ENCODE measurements around the gene MRFAP1.
A peak's percentile ranks its signal among the peaks of the same experiment; 100 is the strongest.
"Not testable (repeated sequence)": the region's sequence is repeated elsewhere in the genome, so short reads cannot be mapped to it uniquely, and the experiment has no call there.

MRFAP1 gene

DNA sequence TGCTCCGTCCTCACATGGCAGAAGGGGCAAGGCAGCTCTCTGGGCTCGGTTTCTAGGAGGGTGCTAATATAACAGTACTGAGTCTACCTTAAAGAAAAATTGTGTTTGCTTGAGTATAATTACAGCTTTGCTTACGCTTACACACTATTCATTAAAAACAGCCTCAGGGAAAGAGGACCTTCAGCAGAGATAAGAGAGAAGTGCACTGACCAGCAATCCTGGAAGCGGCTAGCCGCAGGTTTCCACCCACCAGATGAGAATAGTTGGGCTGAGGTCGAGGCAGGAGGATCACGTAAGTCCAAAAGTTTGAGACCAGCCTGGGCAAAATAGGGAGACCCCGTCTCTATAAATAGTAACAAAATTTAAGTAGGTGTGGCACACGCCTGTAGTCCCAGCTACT, 15.2 kb upstream of the MRFAP1 start:
- no peak for TF ChIP-seq ZFX (IDR thresholded peaks at IDR 0.05)
- TF ChIP-seq CTCF (conservative IDR thresholded peaks at IDR 0.05), result no peak
- H3K27ac ChIP-seq, result no peak overlapping the region

- no peak overlapping the region for H3K27ac ChIP-seq
- TF ChIP-seq ZFX (IDR thresholded peaks at IDR 0.05), result no peak
- TF ChIP-seq CTCF (conservative IDR thresholded peaks at IDR 0.05), result no peak
Measured at GRCh38 chr4:6626066-6626465, 14.4 kb upstream of the MRFAP1 start.

GRCh38 chr4:6627832-6628231, 12.7 kb upstream of the MRFAP1 start:
- H3K27ac ChIP-seq, result no peak overlapping the region
- TF ChIP-seq CTCF (conservative IDR thresholded peaks at IDR 0.05) (no peak), ZFX (IDR thresholded peaks at IDR 0.05) (no peak)

DNA sequence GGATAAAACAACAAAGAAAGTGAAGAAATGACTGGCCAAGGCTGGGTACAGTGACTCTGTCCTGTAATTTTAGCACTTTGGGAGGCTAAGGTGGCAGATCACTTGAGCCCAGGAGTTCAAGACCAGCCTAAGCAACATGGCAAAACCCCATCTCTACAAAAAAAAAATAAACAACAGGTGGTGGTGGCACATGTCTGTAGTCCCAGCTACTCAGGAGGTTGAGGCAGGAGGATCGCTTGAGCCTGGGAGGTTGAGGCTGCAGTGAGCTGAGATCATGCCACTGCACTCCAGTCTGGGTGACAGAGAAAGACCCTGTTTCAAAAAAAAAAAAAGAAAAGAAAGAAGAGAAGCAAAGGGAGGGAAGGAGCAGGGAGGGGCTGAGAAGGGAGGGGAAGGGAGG, 12.0 kb upstream of the MRFAP1 start:
- not testable (repeated sequence) for H3K27ac ChIP-seq

GRCh38 chr4:6632125-6632524, 8.4 kb upstream of the MRFAP1 start:
- TF ChIP-seq ZFX (IDR thresholded peaks at IDR 0.05) (no peak), CTCF (conservative IDR thresholded peaks at IDR 0.05) (no peak)
- H3K27ac ChIP-seq, result peak overlapping the region; percentile 56

DNA sequence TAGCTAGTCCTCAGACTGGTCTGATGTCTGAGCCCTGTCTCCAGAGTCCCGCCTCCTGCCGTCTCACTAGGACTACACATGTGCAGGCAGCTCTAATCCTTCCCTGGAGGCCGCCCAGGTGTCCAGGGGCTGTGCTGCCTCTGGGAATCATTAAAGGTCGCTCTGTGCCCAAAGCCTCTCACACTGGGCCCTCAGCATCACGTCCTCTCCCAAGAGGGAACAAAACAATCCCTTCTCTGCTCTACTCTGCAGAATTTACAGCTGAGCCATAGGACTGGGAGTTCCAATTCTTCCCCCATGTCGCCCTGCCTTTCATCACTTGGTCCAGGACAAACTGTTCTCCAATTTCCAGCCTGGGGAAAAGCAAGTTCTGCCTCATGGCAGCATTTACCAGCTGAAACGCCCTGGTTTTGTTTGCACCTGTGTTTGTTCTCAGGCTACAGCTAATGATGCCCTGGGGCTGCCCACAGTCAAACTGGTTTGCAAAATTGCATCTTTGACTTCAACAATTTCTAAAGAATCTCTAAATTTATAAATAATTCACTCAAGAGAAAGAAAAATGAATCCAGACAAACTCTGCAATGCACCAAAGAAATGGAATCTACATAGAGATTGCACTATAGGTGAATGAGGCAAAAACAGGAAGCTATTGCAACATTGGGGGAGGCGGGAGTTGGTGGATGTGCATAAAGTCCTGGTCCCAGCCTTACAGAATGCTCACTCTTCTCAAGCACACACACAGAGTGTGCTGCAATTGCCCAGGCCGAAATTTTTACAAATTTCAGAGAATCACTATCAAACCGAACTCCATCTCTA, 7.2 kb upstream of the MRFAP1 start:
- peak overlapping the region; percentile 56 for H3K27ac ChIP-seq
- no peak for TF ChIP-seq CTCF (conservative IDR thresholded peaks at IDR 0.05)
- TF ChIP-seq ZFX (IDR thresholded peaks at IDR 0.05), result no peak

- TF ChIP-seq ZFX (IDR thresholded peaks at IDR 0.05), result no peak
- no peak for TF ChIP-seq CTCF (conservative IDR thresholded peaks at IDR 0.05)
- no peak overlapping the region for H3K27ac ChIP-seq
Measured at GRCh38 chr4:6634746-6635145, 5.7 kb upstream of the MRFAP1 start.

DNA sequence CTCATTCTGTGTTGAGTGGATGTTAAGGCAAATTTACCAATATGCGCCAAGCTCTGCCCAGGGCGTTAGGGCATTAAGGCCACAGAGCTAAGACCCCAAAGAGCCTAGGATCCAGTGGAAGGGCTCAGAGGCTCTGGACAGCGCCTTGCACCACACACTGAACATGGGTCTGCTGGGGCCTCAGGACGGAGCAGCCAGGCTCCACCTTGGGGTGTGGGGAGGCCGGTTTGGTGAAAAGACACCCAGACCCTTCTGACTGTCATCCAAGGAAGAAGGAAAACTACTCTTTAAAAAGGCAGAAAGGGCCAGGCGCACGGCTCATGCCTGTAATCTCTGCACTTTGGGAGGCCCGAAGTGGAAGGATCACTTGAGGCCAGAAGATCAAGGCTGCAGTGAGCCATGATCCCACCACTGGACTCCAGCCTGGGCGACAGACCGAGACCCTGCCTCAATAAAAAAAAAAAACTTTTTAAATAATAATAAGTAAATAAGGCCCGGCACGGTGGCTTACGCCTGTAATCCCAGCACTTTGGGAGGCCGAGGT, 1.3 kb upstream of the MRFAP1 start:
- peak overlapping the region; percentile 91 for H3K27ac ChIP-seq
- no peak for TF ChIP-seq ZFX (IDR thresholded peaks at IDR 0.05)
- TF ChIP-seq CTCF (conservative IDR thresholded peaks at IDR 0.05), result no peak
